NOMO-1 treated with DMSO at 0.1 percent for 48 hours (cell line): ENCODE results near the gene PLXDC2.
A peak's percentile ranks its signal among the peaks of the same experiment; 100 is the strongest.
"Not testable (repeated sequence)": the region's sequence is repeated elsewhere in the genome, so short reads cannot be mapped to it uniquely, and the experiment has no call there.

ENCODE experiments used
- DNase-seq: peaks from one replicate; lab custom pipeline; 2025; ENCODE audit not compliant: unreplicated experiment; lab: John Stamatoyannopoulos, UW

PLXDC2 gene

DNA sequence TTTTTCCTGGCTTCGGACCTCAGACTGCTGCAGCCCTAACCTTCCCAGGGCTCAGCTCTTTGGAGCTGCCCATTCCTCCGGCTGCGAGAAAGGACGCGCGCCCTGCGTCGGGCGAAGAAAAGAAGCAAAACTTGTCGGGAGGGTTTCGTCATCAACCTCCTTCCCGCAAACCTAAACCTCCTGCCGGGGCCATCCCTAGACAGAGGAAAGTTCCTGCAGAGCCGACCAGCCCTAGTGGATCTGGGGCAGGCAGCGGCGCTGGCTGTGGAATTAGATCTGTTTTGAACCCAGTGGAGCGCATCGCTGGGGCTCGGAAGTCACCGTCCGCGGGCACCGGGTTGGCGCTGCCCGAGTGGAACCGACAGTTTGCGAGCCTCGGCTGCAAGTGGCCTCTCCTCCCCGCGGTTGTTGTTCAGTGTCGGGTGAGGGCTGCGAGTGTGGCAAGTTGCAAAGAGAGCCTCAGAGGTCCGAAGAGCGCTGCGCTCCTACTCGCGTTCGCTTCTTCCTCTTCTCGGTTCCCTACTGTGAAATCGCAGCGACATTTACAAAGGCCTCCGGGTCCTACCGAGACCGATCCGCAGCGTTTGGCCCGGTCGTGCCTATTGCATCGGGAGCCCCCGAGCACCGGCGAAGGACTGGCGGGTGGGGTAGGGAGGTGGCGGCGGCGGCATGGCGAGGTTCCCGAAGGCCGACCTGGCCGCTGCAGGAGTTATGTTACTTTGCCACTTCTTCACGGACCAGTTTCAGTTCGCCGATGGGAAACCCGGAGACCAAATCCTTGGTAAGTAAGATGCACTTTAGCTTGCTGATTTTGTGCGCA lies at the start of gene PLXDC2:
TSS of gene PLXDC2 (plus strand) at position 22 of the 820 bp plus-strand sequence.
- DNase-seq: peak; percentile 83

DNA sequence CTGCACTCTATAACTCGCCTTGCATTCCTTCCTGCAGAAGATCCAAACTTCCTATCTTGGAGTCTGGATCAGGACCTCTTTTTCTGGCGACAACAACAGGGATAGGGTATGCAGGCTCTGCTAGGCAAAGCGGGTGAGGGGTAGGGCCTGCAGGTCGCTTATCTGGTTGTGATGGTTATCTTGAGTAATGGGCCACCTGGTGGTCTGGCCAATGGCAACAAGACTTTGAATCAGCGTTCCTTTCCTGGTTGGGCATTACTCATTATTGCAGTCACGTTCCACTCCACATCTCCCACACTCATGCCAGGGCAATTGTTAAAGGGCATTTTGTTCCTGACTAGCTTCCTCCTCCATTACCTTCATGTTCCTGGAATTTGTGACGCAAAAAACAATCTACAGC lies 48.4 kb upstream of the PLXDC2 start:
- DNase-seq: no peak

DNA sequence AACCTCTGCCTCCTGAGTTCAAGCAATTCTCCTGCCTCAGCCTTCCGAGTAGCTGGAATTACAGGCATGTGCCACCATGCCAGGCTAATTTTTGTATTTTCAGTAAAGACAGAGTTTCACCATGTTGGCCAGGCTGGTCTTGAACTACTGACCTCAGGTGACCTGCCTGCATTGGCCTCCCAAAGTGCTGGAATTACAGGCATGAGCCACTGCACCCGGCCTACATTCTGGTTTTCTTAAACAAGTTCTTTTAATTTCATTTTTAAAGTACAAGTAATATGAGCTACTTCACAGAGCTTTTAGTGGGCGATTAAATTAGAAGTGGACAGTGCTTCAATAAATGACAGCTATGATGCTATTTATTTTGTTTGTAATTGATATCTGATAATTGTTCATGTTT lies 46.4 kb upstream of the PLXDC2 start:
- not testable (repeated sequence) for DNase-seq

DNA sequence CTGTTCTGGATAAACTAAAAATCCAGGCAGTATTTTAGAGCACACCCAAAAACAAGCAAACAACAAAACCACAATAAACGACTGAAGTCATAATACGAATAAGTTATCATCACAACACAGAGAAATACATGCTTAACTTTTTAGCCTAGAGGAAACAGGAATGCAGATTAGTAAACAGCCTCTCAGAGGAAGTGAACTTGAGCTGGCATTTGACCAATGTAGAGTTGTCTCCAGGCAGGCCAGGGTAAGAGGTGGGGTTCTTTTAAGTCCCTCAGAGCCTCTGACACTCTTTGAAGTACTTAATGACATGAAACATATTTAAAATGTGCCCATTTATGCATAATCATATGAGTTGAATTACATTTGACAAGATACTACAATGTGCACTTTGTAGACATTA lies 43.3 kb upstream of the PLXDC2 start:
- DNase-seq: no peak

DNA sequence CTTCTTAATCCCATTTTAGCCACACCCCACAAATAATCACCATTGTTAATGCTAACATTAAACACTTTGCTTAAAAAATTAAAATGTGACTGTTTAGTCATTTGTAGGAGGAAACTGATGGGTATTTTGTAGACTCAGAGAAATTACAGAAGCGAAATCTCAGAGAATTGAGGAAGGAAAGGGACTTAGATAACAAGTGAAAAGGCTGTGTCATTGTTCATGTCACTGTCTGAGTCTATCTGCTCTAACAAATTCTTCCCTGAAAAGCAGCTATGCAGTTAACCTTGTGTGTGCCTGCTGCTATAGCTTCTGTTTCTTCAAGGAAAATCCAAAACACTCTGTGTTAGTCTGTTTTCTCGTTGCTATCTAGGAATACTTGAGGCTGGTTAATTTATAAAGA lies 40.9 kb upstream of the PLXDC2 start:
- DNase-seq: peak; percentile 86

DNA sequence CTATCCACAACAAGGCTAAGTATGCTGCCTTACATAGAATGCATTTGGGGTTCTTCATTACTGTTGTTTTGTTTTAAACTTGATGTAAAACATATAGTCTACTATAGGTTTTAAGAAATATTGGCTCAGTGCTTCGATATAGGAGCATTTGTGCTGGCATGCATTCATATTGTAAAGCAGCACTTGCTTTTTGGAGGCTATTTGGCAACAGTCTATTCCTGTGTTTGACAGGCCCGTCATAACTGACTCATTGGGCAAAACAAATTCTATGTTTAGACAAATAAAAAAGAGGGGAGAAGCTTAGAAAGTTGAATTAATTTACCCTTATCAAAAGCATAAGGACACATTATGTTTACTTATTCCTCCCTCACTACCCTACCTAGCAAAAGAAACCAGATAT lies 38.4 kb upstream of the PLXDC2 start:
- DNase-seq: no peak

DNA sequence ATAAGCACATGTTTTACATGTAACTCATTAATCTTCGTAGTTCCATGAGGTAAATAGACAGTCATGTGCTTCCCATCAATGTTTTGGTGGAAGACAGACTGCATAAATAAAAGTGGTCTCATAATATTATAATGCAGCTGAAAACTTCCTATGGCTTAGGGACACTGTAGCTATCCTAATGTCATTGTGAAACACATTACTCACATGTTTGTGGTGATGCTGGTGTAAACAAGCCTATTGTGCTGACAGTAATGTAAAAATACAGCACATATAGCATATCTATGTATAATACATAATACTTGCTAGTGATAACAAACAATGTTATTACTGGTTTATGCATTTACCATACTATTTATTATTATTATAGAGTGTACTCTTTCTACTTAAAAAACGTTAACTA lies 37.2 kb upstream of the PLXDC2 start:
- DNase-seq: no peak

DNA sequence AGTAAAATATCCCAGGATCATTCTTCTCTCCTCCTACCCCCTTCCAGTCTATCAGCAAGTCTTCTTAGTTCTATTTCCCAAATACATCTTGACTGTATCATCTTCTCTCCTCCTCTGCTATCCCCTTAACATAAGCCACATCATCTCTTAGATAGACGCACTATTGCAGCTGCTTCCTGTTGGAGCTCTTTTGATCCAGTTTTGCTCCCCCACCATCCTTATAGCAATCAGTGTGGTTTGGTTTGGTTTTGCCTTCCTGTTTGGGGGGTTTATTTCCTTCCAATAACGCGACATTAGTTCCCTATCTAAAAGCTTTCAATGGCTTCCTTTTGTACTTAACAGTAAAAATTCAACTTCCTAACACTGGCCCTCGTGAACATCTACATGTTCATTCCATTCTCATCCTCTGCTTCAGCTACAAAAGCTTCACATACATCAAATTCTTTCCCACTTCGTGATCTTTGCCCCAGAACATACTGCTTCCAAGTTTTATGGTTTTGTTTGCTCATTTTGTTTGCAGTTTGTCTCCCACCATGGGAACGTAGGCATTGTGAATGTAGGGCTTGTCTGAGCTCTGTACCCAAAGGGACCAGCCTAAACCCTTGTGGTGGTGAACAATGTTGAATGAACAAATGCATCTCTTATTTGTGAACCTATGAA lies 33.7 kb upstream of the PLXDC2 start:
- DNase-seq: no peak

DNA sequence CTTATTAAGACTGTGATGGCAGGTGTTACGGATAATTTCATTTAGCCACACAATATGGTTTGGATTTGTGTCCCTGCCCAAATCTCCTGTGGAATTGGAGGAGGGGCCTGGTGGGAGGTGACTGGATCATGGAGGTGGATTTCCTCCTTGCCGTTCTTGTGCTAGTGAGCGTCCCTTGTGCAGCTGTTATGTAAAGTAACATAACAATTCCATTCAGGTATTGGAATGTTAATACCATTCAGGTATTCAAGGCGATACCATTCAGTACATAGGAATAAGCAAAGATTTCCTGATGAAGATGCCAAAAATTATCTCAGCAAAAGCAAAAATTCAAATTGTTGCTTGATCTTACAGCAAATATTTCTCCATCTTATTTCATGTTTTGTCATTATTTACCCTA lies 32.5 kb upstream of the PLXDC2 start:
- no peak for DNase-seq

DNA sequence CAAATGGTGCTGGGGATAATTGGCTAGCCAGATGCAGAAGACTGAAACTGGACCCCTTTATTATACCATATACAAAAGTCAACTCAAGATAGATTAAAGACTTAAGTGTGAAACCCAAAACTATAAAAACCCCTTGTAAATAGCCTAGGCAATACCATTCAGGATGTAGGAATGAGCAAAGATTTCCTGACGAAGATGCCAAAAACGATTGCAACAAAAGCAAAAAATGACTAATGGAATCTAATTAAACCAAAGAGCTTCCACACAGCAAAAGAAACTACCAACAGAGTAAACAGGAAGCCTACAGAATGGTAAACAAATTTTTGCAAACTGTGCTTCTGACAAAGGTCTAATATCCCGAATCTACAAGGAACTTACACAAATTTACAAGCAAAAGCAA lies 30.9 kb upstream of the PLXDC2 start:
- DNase-seq: no peak

DNA sequence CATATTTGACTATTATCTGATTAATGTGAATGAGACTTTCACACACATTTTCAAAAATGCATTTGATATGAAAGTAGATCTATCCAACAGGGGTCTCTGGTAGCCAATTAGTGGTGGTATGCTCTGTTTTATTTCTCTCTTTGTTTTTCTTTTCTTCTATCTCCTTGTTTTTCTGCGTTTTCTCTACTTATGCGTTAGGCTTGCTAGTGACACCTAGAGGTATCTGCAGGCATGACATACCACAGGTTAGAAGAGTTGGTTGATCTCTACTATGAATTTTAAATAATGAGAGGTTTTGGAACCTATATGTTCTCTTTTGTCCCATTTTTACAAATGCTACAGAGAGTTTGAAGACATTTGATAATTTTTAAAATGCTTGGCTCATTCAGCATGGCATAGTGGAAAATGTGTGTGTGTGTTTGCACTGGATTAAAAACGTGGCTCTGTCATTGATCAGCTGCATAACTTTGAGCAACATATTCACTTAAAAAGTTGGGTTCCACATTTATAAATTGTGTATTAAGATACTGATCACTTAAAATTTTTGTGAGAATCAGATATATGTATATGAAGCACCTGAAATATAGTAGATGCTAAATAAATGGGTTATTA lies 28.1 kb upstream of the PLXDC2 start:
- peak; percentile 48 for DNase-seq

DNA sequence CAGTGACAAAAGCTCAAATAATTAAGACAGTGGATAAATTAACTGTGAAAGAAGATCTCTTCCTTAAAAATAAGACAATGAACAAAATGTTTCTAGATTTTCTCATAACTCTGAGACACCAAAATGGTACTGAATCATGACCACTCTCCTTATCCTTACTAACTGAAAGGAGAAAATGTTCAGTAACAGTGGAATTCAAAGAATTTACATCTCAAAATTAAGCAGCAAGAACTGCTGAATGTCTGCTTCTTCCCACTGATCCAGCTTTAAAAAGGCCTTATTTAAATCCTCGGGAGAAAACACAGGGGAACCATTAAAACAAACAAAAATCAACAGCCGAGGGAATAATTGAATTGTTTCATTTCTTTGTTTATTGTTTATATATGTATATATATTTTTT lies 27.3 kb upstream of the PLXDC2 start:
- DNase-seq: no peak

DNA sequence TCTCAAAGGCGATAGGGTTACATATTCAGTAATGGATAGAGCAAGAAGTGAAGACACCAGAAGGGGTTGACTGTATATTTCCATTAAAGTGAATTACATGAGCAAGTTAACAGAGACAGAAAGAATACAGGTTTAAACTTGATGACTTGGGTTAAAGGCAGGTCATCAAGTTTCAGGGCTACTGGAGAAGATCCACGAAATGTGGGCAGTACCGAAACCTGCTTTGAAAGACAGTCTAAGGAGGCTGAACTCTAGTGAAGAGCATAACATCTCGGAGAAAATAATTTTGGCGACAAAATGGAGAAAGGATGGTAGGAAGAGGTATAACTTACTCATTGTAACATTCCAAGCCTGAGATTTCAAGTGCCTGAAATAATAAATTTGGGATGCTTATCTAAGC lies 26.6 kb upstream of the PLXDC2 start:
- DNase-seq: no peak

DNA sequence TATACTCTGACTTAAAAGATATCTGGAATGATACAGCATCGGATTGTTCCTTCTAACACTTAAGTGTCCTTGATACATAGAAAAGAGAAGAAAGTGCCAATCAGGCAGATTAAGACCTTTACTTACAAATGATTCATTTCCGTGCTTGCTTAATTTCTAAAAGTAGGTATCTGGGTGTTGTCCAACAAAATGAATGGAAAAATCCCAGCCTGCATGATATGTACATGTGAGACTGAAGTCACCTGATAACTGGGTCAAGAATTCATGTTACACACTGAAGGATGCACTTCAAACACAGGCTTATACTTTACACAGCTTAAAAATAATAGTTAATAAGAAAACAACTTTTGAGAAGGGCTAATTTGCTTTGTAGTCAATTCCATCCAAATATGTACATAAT lies 25.2 kb upstream of the PLXDC2 start:
- no peak for DNase-seq

DNA sequence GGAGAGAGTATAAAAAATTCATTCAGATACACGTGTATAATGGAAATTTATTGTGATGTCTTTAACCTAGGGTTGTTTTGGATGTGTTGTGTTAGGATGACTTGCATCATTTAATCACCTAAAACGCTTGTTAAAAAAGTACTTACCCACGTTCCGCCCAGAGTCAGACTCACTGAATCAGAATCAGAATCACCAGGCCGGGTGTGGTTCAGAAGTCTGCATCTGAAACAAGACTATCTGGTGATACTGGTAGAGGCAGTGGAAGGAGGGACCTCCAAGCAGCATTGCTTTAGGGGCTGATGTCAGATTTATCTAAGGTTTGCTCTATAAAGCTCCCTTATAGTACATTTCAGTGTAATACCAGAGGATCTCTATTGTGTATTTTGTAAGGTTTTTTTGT lies 20.5 kb upstream of the PLXDC2 start:
- no peak for DNase-seq

DNA sequence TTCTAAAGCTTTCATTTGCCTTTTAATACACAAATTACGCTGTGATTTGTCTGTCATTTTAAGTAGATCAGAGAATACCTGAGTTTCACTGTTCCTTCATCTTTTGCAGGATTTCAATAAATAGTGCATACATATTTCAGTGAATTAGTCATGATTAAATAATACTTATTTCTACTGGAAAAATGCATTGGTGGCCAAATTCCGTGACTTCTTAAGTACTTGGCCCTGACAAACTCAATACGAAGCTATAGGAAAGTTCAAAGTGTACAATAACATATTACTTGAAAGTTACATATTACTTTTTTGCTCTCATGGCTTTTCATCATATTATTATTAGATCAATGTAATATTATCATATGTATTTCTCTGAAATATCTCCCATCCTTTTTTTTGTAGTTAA lies 16.1 kb upstream of the PLXDC2 start:
- no peak for DNase-seq

DNA sequence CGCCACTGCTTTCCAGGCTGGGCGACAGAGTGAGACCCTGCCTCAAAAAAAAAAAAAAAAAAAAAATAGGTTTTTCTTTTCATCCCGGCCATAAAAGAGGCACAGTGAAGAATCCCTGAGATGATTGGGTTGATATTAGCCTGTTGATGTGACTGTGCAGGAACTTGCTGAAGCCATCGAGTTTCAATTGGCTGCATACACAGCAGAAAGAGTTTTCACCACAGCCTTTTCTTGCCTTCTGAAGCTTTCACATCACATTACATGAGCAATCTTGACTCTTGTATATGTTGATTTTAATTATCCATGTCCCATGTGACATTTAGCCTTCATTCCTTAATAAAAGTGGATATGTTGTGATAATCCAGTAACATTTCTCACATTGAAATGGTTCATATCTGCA lies 14.9 kb upstream of the PLXDC2 start:
- DNase-seq: no peak

DNA sequence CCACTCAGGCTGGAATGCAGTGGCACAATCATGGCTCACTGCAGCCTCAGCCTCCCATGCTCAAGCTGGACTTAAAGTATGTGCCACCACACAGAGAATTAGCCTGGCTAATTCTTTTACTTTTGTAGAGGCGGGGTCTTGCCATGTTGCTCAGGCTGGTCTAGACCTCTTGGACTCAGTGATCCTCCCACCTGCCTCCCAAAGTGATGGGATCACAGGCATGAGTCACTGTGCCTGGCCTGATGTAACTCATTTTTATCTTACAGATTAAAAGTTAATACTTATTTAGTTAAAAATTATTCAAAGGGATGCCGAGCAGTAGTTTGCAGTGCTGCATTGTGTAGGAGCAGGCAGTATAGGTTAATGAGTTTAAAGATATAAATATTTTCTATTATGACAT lies 12.6 kb upstream of the PLXDC2 start:
- no peak for DNase-seq

DNA sequence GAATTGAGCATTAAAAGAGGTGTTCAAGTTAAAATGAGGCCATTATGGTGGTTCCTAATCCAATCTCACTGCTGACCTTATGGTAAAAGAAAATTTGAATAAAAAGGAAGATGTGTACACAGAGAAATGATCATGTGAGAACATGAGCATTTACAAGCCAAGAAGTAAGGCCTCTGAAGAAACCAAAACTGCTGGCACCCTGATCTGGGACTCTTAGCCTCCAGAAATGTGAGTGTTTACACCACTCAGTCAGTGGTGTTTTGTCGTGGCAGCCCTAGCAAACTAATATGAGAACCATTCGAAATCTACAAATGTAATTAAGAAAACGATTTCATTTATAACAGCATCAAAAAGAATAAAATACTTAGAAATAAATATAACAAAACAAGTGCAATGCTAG lies 6.8 kb upstream of the PLXDC2 start:
- no peak for DNase-seq

DNA sequence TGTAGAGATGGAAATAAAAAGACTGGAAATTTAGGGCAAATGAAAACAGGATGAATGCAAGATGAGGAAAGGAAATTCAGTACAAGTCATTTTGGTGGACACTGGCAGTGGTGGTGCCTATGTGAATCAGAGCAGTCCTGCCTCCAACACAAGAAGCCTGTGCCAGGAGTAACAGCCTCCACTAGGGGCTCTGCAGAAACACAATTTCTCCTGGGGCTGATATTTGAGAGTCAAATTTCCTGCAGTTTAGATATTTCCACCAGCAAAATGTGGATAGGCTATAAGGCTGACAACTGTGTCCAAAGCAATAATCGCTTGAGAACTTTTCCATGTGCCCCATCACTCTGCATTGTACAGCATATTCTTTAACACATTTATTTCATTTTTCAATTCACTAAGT lies 4.7 kb upstream of the PLXDC2 start:
- DNase-seq: no peak

DNA sequence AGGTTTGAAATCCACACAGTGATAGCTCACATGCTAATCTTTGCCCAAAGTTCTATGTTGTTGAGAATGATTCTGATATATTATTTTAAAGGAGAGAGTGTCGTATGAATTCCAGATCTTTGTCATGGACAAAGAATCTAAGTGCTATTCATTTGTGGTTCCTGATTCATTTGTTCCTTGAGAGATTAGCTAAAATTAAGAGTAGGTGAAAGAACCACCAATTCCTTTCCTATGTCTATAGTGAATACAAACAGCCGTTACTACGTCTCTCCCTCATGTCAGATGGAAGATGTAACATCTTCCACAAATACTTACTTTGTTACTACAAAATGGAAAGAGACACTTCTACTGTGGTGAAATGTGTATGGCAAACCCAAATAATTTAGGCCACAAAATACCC lies 3.3 kb upstream of the PLXDC2 start:
- DNase-seq: no peak

DNA sequence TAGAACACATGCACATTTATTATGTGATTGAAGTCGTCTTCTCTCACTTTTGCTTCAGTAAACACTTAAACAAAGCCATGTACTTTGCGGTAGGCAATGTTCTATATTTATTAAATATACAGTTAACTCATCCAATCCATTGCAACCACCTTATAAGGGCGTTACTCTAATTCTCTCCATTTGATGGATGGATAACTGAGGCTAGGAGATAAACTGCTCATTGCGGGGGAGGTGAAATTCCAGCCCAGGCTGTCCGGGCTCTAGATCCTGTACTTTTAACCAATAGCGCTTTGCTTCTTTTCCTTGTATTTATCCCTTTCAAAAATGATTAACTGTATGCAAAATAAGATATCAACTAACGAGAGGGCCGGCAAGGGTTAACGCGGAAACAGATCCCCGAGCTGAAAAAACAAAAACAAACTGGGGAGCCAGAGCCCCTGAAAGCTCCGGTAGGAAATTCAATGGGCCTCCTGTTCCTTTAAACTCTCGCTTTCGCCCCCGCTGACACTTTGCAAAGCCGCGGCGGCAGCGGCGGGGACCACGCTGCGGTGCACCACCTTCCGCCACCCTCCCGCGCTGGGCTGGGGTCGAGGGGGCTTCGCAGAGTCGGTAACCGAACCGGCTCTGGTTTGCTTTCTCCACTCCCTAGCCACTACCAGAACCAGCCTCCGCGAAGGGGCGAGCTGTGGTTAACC lies 1.0 kb upstream of the PLXDC2 start:
- DNase-seq: no peak
